OCI-LY3 (cell line): ENCODE data around the gene GAK.

Experiments
- CTCF ChIP-seq: fragments of 200-600, 300-600 bp; sonication (generic); IDR thresholded peaks from 2 replicates; pipeline ENCODE4 v1.5.1; 2014; ENCODE audit warnings: antibody characterized with exemption, low read length, low read depth
- EZH2phosphoT487 ChIP-seq: fragments of 200-600 bp; shearing (Covaris generic); IDR thresholded peaks from 2 replicates; pipeline ENCODE4 v1.6.1; 2018; ENCODE audit warnings: antibody characterized with exemption, mixed run types, low read depth

- TF ChIP-seq CTCF (no peak), EZH2phosphoT487 (no peak)
Observed at GRCh38 chr4:953574-953915, 21.4 kb upstream of the GAK start.
